ENCODE data around the gene TPCN1.
A peak's percentile ranks its signal among the peaks of the same experiment; 100 is the strongest.

Gene TPCN1

DNA sequence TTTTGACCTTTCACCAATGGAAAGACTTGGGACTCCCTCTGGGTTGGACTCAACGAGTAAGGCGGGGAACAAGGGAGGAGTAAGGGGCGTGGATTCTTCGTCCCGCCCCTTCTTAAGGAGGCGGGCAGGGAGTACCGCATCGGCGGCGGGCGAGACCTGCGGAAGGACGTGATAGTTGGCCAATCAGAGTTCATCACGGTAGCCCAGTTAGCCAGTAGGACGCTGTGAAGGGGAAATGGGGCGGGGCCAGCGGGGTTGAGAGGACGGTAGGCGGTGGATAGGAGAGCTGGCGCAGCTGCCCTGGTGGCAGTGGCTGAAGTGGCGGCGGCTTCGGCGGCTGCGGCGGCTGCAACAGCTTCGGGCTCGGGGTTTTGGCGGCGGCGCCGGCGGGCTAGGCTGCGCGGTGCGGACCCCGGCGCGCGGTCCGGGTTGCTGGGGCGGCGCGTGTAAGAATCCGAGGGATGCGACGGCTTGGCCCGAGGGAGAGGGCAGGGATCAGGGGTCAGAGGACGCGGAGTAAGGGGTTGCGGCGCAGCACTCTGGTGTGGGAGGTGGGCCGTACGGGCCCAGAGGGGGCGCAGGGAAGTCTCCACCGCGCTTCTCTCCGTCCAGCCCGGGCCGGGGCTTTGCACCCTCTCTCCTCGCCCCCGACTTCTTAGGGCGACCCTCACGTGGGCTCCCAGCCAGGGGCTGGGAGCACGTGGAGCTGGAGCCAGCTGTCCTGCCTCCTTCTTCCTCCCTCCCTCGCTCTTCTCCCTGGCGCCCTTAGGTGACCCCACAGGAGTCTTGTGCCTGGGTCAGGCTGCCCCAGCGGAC is at the start of gene TPCN1:
Gene TPCN1, plus strand, starts transcription at position 284 of the 816 bp plus-strand sequence. CDS start 5,389 bp downstream, outside the sequence.
- peak; percentile 88 to 100 (median 99) for DNase-seq

DNA sequence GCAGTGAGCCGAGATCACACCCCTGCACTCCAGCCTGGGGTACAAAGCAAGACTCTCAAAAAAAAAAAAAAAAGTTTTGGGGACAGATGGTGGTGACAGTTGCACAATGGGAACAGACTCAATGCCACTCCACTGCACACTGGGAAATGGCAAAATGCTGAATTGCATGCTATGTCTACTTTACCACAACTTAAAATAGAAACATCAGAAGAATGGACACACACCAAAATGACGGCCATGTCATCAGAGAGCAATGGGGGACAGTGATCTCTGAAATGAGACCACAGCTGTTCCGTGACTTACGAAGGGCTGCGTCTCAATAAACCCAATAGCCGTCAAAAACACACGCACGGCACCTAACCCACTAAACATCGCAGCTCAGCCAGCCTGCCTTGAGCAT is 49.7 kb upstream of the TPCN1 start:
- no peak for DNase-seq

- no peak for DNase-seq
Measured at GRCh38 chr12:113172185-113172584, 49.1 kb upstream of the TPCN1 start.

DNA sequence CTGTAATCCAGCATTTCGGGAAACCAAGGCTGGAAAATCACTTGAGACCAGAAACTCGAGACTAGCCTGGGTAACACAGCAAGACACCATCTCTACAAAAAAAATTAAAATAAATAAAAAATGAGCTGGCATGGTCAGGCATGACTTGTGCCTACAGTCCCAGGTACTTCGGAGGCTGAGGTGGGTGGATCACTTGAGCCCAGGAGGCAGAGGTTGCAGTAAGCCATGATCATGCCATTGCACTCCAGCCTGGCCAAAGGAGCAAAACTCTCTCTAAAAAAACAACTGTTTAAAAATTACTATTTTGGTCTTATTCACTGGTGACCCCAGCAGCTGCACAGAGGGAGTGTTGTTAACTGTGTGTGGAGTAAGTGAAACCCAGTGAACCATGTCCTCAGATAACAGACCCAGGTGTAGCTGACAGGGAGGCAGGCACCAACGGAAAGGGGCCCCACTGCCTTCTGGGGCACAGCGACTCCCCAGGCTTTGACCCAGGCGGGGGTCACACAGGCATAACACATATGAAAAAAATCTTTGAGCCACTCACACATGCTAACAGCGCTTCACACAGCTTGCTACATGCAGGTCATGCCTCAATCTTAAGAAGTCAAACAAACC is 48.1 kb upstream of the TPCN1 start:
- DNase-seq: no peak

DNA sequence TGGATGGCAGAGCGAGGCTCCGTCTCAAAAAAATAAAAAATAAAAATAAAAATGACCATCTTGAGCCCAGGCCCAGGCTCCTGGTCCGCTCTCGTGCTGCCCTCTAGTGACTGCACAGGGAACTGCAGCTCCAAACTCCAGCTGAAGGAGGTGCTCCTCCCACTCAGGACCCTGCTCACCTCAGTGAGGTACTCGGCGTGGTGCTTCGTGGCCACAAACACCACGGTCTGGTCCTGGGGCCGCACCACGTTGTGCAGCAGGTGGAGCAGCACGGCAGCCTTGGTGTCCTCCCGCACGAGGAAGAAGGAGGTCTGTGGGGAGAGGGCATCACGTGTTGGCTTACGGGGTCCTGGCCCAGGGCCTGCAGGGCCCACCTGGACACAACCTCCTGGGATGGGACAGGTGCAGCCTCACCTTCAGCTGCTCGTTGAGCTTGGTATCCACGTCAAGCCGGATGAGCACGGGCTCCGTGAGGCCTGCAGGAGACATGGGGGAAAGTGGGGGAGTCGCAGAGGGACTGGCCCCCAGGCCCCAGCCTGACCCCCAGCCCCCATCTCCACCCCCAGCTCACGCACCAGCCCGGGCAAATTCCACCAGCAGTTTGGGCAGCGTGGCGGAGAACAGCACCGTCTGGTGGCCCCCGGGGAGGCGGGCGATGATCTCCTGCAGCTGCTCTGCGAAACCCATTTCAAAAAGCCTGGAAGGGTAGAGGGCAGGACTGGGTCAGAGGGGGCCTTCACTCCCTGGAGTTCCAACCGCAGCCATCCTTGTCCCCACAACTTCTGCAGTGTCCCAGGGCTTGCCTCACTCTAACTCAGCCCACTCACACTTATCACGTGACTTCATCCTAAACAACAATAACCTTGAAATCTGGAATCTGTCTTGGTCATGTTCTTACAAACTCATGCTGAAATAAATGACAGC is 46.5 kb upstream of the TPCN1 start:
- peak in 54 of 58 donors; percentile 9 to 89 (median 46) for DNase-seq

DNA sequence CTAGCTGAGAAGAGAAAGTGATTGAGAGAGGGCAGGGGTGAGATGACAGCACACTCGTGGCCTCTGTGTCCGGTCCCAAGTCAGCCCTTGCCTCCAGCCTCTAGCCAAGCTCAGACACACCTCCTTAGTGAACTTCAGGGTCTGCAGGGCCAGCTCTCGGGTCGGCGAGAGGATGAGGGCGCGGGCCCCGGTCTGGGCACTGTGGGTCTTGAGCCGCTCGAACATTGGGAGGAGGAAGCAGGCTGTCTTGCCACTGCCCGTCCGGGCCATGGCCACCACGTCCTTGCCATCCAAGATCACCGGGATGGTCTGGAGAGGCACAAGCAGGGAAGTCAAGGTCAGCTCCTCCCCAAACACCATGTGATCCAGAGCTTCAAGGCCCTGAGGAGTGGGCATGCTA is 42.2 kb upstream of the TPCN1 start:
- DNase-seq: no peak

DNA sequence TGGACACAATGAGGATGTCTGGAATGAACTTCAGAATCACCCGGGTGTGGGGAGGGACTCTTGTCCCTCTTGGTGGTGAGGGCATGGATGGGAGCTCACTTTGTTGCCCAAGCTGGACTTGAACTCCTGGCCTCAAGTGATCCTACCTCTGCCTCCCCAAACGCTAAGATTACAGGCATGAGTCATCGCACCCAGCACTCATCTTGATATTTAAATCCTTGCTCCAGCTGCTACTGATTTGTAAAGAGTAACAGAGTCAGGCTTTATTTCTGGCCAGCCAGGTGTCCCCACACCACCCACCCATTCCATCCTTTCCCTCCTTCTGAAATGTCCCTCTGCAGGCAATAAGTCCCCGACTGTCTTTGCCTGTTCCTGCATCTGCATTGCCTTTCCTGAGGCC is 40.9 kb upstream of the TPCN1 start:
- DNase-seq: no peak

DNA sequence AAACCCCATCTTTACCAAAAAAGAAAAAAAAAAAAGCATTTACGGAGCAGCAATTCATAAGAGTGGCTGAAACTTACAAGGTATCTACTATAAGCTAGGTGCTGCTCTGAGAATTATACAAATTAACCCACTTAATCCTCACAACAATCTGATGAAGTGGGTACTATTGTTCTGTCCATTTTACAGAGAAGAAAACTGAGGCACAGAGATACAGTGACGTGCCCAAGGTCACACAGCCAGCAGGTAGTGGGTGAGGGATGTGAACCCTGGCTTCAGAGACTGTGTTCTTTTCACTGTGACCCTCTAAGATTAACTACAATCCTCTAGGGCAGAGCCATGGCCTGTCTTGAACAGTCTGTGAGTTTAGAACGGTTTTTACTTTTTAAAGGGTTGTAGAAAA is 39.3 kb upstream of the TPCN1 start:
- DNase-seq: no peak

- no peak for DNase-seq
Measured at GRCh38 chr12:113183030-113183589, 38.2 kb upstream of the TPCN1 start.

DNA sequence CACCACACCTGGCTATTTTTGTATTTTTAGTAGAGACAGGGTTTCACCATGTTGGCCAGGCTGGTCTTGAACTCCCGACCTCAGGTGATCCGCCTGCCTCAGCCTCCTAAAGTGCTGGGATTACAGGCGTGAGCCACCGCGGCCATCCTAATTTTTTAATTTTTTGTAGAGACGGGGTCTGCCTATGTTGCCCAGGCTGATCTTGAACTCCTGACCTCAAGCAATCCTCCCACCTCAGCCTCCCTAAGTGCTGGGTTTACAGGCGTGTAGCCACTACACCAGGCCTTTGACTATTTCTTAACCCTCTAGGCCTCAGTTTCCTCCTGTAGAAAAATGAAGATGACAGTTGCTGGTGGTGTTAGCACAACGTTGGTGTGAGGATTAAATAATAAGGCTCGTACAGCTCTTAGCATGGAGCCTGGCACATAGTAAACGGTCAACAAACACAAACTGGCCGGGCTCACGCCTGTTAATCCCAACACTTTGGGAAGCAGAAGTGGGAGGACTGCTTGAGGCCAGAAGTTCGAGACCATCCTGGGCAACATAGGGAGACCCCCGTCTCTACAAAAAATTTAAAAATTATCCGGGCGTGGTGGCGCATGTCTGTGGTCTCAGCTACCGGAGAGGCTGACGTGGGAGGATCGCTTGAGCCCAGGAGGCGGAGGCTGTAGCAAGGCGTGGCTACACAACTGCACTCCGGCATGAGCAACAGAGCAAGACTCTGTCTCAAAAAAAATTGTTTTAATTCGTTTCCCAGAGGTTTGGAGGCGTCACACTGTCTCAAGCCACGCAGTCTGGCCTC is 37.0 kb upstream of the TPCN1 start:
- no peak for DNase-seq

GRCh38 chr12:113184900-113185179 is 36.4 kb upstream of the TPCN1 start:
- DNase-seq: peak; percentile 32 to 90 (median 78)

GRCh38 chr12:113185180-113186032 is 35.9 kb upstream of the TPCN1 start, which contains the start of the genes DDX54 and RITA1:
DDX54 (minus strand) TSS chr12:113185478; CDS start chr12:113185451, 27 bp downstream.
RITA1 (plus strand) TSS chr12:113185721; CDS start chr12:113186747, 1,026 bp downstream.
- DNase-seq: peak in 57 of 58 donors; percentile 40 to 90 (median 79)

DNA sequence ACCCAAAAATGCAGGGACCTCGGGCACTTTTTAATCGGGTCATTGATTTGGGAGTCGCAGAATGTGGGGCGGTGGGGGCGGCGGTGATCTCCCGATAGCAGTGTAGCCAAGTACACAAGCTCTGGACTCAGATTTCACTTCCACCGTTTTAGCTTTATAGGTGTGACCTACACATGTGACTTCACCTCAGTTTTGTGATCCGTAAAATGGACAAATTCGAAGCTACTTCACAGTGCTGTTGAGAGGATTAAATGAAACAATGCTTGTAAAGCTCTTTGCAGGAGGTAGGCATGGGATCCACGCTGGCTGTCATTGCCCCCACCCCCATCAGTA is 35.3 kb upstream of the TPCN1 start:
- DNase-seq: no peak

- no peak for DNase-seq
Measured at GRCh38 chr12:113186666-113187325, 34.5 kb upstream of the TPCN1 start.

DNA sequence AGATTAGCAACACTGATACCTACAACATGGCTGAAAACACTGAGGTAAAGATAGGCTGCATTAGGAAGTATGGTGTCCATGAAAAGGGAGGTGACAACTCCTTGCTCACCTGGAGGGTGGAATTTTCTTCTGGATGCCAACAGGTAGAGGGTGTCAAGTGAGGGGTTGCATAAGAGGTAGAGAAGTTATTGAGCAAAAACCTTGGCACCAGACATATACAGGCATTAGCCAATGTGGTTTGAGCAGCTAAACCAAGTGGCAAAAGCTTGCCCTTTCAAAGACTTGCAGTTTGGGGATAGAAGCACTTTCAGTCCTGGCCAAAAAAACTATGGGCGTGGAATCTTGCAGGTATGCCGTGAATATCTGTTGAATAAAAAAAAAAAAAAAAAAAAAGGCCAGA is 31.9 kb upstream of the TPCN1 start:
- DNase-seq: no peak

DNA sequence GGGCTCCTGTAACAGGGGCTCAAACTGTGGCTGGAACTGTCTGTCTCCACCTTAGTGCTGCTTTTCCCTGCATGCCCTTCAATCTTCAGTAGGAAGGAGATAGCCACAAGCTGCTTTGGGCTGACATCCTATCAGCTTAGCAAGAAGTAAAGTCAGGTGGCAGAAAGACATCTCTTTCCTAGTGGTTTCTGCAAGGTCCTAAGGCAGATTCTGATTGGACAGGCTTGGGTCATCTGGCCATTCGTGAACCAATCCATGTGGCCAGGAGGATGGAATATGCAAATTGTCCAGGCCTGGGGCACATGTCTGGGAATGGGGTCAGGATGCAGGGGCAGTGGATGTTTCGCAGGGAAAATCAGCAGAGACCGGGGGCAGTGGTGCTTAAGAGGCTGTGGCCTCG is 30.5 kb upstream of the TPCN1 start:
- DNase-seq: peak in 13 of 58 donors; percentile 2 to 49 (median 14)

DNA sequence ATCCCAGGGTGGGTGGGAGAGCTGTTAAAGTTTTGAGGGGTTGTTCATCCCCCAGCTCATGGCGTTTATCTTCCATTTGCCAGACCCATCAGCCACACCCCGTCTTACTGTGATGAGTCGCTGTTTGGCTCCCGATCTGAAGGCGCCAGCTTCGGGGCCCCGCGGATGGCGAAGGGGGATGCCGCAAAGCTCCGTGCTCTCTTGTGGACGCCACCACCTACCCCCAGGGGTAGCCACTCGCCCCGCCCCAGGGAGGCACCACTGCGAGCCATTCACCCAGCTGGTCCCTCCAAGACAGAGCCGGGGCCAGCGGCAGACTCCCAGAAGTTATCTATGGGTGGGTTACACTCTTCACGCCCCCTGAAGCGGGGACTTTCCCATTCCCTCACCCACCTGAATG is 30.0 kb upstream of the TPCN1 start:
- no peak for DNase-seq

GRCh38 chr12:113194971-113195391 is 26.3 kb upstream of the TPCN1 start:
- no peak for DNase-seq

DNA sequence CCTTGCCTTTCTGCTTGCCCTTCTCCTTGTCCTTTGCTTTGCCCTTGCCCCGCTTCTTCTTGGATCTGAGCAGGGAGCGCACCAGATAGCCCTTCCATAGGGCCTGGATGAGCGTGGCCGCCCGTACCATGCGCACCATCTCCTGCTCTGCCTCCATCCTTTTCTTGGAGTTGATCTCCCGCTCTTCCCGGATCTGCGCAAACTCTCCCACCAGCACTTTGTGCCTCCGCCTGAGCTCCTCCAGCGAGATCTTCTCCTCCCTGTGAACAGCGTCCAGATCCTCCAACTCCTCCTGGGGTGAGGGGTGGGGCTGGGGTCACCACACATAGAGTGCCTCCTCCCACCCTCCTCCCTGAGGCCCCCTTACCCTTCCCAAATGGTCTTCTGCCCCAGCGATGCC is 25.7 kb upstream of the TPCN1 start:
- DNase-seq: no peak

Data from anterior cingulate cortex (tissue), 58 donors.